ENCODE measurements around the gene RCAN2.

Gene RCAN2

GRCh38 chr6:46491201-46491627 is at the start of gene RCAN2:
Gene RCAN2, minus strand, starts transcription at chr6:46491449.
- DNase-seq = peak; percentile 4 to 5

GRCh38 chr6:46539866-46540265 is 48.6 kb upstream of the RCAN2 start:
- no peak for DNase-seq

GRCh38 chr6:46538800-46539480 is 47.7 kb upstream of the RCAN2 start:
- no peak for DNase-seq

GRCh38 chr6:46530896-46531295 is 39.6 kb upstream of the RCAN2 start:
- DNase-seq = no peak

- no peak for DNase-seq
Measured at GRCh38 chr6:46528961-46529750, 37.9 kb upstream of the RCAN2 start.

- no peak for DNase-seq
Measured at GRCh38 chr6:46526607-46527006, 35.4 kb upstream of the RCAN2 start.

- no peak for DNase-seq
Measured at GRCh38 chr6:46525583-46525982, 34.3 kb upstream of the RCAN2 start.

- DNase-seq = no peak
Measured at GRCh38 chr6:46521464-46521971, 30.3 kb upstream of the RCAN2 start.

- no peak for DNase-seq
Measured at GRCh38 chr6:46517202-46517601, 26.0 kb upstream of the RCAN2 start.

- DNase-seq = no peak
Measured at GRCh38 chr6:46513533-46513932, 22.3 kb upstream of the RCAN2 start.

- DNase-seq = no peak
Measured at GRCh38 chr6:46511320-46511719, 20.1 kb upstream of the RCAN2 start.

- no peak for DNase-seq
Measured at GRCh38 chr6:46510651-46511050, 19.4 kb upstream of the RCAN2 start.

GRCh38 chr6:46509981-46510510 is 18.8 kb upstream of the RCAN2 start:
- no peak for DNase-seq

GRCh38 chr6:46509063-46509462 is 17.8 kb upstream of the RCAN2 start:
- DNase-seq = no peak

- no peak for DNase-seq
Measured at GRCh38 chr6:46507426-46507825, 16.2 kb upstream of the RCAN2 start.

GRCh38 chr6:46505693-46506512 is 14.7 kb upstream of the RCAN2 start:
- DNase-seq = no peak

- no peak for DNase-seq
Measured at GRCh38 chr6:46504242-46504641, 13.0 kb upstream of the RCAN2 start.

- DNase-seq = no peak
Measured at GRCh38 chr6:46502486-46503119, 11.4 kb upstream of the RCAN2 start.

GRCh38 chr6:46501136-46502089 is 10.2 kb upstream of the RCAN2 start:
- no peak for DNase-seq

GRCh38 chr6:46500382-46500781 is 9.1 kb upstream of the RCAN2 start:
- DNase-seq = no peak
